ENCODE results near the gene STRA6. TPM values are rescaled to one million over a fixed set of nuclear protein-coding genes. Genes with fewer than 3 reads are reported as not detected.

STRA6 gene
- total RNA-seq, 1 experiment from 2014 or later, result 0.29 TPM

DNA sequence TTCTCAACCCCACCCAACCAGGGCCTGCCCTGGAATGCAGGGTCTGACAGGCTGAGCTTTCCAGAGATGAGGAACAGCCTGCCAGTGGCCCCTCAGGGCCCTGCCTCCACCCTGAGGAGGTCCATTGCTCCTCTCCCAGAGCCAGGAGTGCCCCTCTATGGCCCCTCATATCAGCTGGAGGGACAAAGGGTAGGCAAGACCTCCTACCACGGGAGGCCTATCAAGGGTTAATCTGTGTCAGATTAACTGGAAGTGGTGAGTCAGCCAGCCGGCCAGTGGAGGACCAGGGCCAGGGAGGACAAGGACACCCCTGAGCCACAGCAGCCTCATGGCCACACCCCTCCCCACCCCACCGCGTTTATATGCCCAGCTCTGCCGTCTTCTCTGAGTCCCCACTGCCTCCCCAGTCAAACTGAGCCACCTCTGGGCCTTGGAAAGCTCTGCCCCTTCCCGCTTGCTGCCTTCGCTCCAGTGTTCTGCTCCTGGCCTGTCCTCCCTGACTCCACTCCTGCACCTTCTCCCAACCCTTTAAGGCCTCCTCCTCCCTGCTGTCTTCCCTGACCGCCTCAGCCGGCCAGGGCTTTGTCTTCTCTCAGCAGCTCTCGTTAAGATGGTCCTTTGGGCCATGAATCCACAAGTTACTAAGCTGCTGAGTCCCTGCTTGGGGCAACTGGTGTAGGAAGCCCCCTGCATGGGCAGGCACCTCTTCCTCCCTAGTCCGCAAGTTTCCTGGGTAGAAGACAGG is 40.0 kb upstream of the STRA6 start:
- TF ChIP-seq CTCF (conservative IDR thresholded peaks at IDR 0.05; ENCODE audit: low read depth, low read length), result no peak
- TF ChIP-seq EZH2phosphoT487 (IDR thresholded peaks at IDR 0.05; ENCODE audit: borderline replicate concordance, low read length), result no peak
- TF ChIP-seq EZH2 (IDR thresholded peaks at IDR 0.05; ENCODE audit: low read length, unreplicated experiment), result no peak
- Histone ChIP-seq H3K9me2 (replicated peaks; ENCODE audit: low read length) (no peaks in the 10 kb centered on the region), H3K9me3 (ENCODE audit: low read length) (no peaks in the 10 kb centered on the region), H3K4me1 (ENCODE audit: insufficient read depth, low read length) (peaks cover 29% of the 10 kb centered on the region), H2AFZ (ENCODE audit: low read length) (no peak overlapping the region), H3K79me2 (ENCODE audit: low read length) (no peaks in the 10 kb centered on the region), H3K4me3 (ENCODE audit: low read length) (no peak overlapping the region), H3F3A (ENCODE audit: low read length, unreplicated experiment) (no peaks in the 10 kb centered on the region), H3K36me3 (ENCODE audit: low read depth, low read length) (no peaks in the 10 kb centered on the region), H3K9ac (ENCODE audit: low read length) (no peak overlapping the region), H4K20me1 (ENCODE audit: low read length) (no peaks in the 10 kb centered on the region), H3K4me2 (ENCODE audit: low read length) (no peak overlapping the region), H3K27me3 (ENCODE audit: low read length) (no peaks in the 10 kb centered on the region), H3K27ac (ENCODE audit: low read length) (no peak overlapping the region)
- ChIA-PET CTCF (no interaction called here), POLR2A (ENCODE audit: unreplicated experiment) (no interaction called here)
- intact Hi-C loops (cut with micrococcal nuclease), result no loop called here
- BruUV-seq (replicated peaks), result no TSS peak
- ATAC-seq (peak; percentile 44; the same call in 1 of the 2 replicates), DNase-seq (peak; percentile 19)

DNA sequence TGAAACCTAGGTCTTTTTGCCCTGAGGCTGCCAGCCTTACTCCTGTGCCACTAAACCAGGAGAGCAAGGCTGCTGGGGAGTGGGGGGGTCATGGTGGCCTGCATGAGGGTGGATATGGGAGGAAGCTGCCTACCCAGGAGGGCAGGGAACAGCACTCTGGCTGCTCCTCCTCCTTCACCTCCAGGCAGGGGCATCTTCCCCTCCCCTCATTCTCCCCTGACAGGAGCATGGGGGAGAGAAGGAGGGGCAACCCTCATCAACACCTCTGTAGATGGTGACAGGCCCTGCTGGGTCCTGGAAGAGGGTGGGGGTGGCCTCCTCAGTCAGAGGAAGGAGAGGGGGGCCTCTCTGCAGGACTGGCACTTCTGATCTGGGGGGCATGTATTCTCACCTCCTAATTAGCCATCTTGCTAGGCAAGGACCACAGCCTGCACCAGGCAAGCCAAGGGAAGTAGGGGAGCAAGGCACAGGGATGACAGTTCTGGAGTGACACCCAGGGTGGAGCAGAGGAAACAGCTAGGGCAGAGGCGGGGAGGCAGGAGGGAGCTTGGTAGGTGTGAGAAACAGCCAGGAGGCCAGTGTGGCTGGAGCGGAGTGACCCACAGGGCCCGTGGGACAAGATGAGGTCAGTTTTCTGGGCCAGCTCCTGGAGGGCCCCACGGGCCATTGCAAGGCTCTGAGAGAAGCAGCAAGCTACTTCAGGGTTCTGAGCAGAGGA is 38.5 kb upstream of the STRA6 start:
- POLR2A ChIA-PET (ENCODE audit: unreplicated experiment), result no interaction called here

More for the DNA sequence above, 38.5 kb upstream of the STRA6 start:
- ATAC-seq (no peak), DNase-seq (no peak)
- H3K79me2 ChIP-seq (ENCODE audit: low read length), result no peaks in the 10 kb centered on the region
- no peak overlapping the region for H3K4me3 ChIP-seq (ENCODE audit: low read length)
- no peaks in the 10 kb centered on the region for H3K36me3 ChIP-seq (ENCODE audit: low read depth, low read length)
- no peak overlapping the region for H3K4me2 ChIP-seq (ENCODE audit: low read length)
- no peak for TF ChIP-seq EZH2 (IDR thresholded peaks at IDR 0.05; ENCODE audit: low read length, unreplicated experiment)
- no peak for TF ChIP-seq CTCF (conservative IDR thresholded peaks at IDR 0.05; ENCODE audit: low read depth, low read length)
- TF ChIP-seq EZH2phosphoT487 (IDR thresholded peaks at IDR 0.05; ENCODE audit: borderline replicate concordance, low read length), result no peak
- H2AFZ ChIP-seq (ENCODE audit: low read length), result no peak overlapping the region
- no peaks in the 10 kb centered on the region for H3K9me3 ChIP-seq (ENCODE audit: low read length)
- no peaks in the 10 kb centered on the region for H3K9me2 ChIP-seq (replicated peaks; ENCODE audit: low read length)
- CTCF ChIA-PET, result no interaction called here
- no peaks in the 10 kb centered on the region for H3F3A ChIP-seq (ENCODE audit: low read length, unreplicated experiment)
- no peaks in the 10 kb centered on the region for H4K20me1 ChIP-seq (ENCODE audit: low read length)
- intact Hi-C loops (cut with micrococcal nuclease), result no loop called here
- H3K27ac ChIP-seq (ENCODE audit: low read length), result peak overlapping the region; percentile 56
- no peak overlapping the region for H3K9ac ChIP-seq (ENCODE audit: low read length)
- H3K4me1 ChIP-seq (ENCODE audit: insufficient read depth, low read length), result peaks cover 29% of the 10 kb centered on the region
- no peaks in the 10 kb centered on the region for H3K27me3 ChIP-seq (ENCODE audit: low read length)
- BruUV-seq (replicated peaks), result no TSS peak
